Peyer's patch (tissue), 4 donors: ENCODE data around the gene GOLGA2. TPM values are rescaled to one million over a fixed set of nuclear protein-coding genes. Genes with fewer than 3 reads are reported as not detected.

ENCODE experiments used
- DNase-seq, 3 donors: peaks; one replicate each; pipeline ENCODE4 v3.0.0-alpha.2; 2017 to 2019
- H3K27ac ChIP-seq, 4 donors: fragments of 200-600 bp; sonication (generic); one replicate each; pipeline ENCODE4 v1.5.1; 2016 to 2019
- H3K27me3 ChIP-seq, 2 donors: fragments of 200-600 bp; sonication (generic); one replicate each; pipeline ENCODE4 v1.5.1; 2019
- H3K36me3 ChIP-seq, 3 donors: fragments of 200-600 bp; sonication (generic); one replicate each; pipeline ENCODE4 v1.5.1; 2016 to 2019
- H3K4me1 ChIP-seq, 4 donors: fragments of 200-600 bp; sonication (generic); one replicate each; pipeline ENCODE4 v1.5.1; 2016 to 2019
- H3K4me3 ChIP-seq, 4 donors: fragments of 200-600 bp; sonication (generic); 1 replicate in 3 of 4; 2 replicates in 1 of 4; pipeline ENCODE4 v1.5.1; 2016 to 2019; ENCODE audit warnings: mild to moderate bottlenecking in 1 of 4
- H3K9me3 ChIP-seq, 4 donors: fragments of 200-600 bp; sonication (generic); one replicate each; pipeline ENCODE4 v1.5.1; 2016 to 2019; ENCODE audit warnings: mild to moderate bottlenecking in 1 of 4
- CTCF ChIP-seq, 6 experiments: fragments of 450-650 bp in 4 of 6; fragments of 200-600 bp in 2 of 6; sonication (generic) in 1 of 6; IDR thresholded peaks; one replicate each; pipeline ENCODE4 v1.5.1; 2017 to 2019; ENCODE audit warnings: antibody characterized with exemption in 6 of 6, mild to moderate bottlenecking in 3 of 6, moderate library complexity in 1 of 6
- POLR2A ChIP-seq, 2 donors: fragments of 450-650 bp; IDR thresholded peaks; one replicate each; pipeline ENCODE4 v1.5.1; 2017; ENCODE audit warnings: antibody characterized with exemption in 2 of 2, mild to moderate bottlenecking in 2 of 2, moderate library complexity in 2 of 2
- total RNA-seq, 4 donors: library from RNA; depleted of rRNA; stranded (reverse); fragments of >200 nt; gene quantifications; one replicate each; pipeline ENCODE4 v1.1.0, GENCODE V29; 2016

The GOLGA2 gene
- total RNA-seq, 4 donors from 2014 or later: 45.7 to 96.7 (median 92.5) TPM

DNA sequence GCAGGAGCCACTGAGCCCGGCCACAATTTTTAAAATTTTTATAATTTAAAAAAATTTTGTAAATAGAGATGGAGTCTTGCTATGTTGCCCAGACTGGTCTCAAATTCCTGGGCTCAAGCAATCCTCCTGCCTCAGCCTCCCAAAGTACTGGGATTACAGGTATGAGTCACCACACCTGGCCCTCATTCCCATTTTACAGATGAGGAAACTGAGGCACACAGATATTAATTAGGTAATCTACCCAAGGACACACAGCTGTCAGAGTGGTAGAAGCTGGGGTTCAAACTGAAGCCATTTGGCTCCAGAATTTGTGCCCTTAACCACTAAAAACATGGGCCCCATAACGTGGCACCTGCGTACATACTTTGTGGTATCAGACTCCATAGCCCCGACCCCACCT, 38.9 kb upstream of the GOLGA2 start:
- Histone ChIP-seq H3K4me1 (no peaks in the 10 kb centered on the region), H3K27me3 (no peaks in the 10 kb centered on the region), H3K9me3 (no peaks in the 10 kb centered on the region), H3K4me3 (no peak overlapping the region), H3K36me3 (peaks cover 0 to 71% (median 0%) of the 10 kb centered on the region in 3 donors), H3K27ac (no peak overlapping the region)
- no peak for DNase-seq
- TF ChIP-seq CTCF (IDR thresholded peaks at IDR 0.05) (no peak), POLR2A (IDR thresholded peaks at IDR 0.05) (no peak)

DNA sequence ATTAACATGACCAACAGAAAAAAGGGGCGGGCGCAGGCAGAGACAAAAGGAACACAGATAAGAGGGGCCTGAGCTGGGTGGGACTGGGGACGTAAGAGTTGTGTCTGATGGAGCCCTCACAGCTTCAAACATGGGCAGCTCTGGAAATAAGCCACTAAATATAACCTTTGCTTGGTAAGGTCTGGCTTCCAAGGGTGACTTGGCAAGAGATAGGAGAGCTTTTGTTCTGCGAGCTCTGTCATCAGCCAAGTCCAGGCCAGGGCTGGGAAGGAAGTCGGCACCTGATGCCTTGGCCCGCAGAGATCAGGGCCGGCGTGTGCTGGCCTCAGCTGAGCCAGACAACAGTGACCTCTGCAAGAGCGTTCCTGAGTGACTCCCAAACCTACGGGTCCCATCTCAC, 34.7 kb upstream of the GOLGA2 start:
- Histone ChIP-seq H3K27ac (no peak overlapping the region), H3K36me3 (peaks cover 0 to 58% (median 0%) of the 10 kb centered on the region in 3 donors), H3K27me3 (no peaks in the 10 kb centered on the region), H3K9me3 (no peaks in the 10 kb centered on the region), H3K4me3 (no peak overlapping the region), H3K4me1 (no peaks in the 10 kb centered on the region)
- TF ChIP-seq CTCF (IDR thresholded peaks at IDR 0.05): no peak
- TF ChIP-seq POLR2A (IDR thresholded peaks at IDR 0.05): no peak
- DNase-seq: no peak

DNA sequence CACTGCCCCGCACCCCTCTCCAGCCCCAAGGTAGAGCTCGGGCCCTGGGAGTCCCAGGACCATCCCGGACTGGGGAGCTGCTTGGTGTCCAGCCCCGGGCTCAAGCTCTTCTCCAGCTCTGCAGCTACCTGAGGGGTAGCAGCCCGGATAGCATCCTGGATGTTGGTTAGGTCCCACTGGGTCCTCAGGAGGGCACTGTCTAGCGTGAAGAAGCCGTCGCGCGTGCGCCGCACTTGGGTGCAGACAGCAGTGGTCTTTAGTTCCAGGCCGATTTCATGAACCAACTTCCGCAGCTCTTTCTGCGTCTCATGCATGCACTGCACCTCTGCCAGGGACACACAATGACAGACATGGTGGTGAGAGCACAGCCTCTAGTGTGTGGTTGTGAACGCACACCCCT, 33.7 kb upstream of the GOLGA2 start:
- H3K36me3 ChIP-seq: peaks cover 0 to 49% (median 0%) of the 10 kb centered on the region in 3 donors
- no peaks in the 10 kb centered on the region for H3K27me3 ChIP-seq
- TF ChIP-seq POLR2A (IDR thresholded peaks at IDR 0.05) (no peak), CTCF (IDR thresholded peaks at IDR 0.05) (no peak)
- DNase-seq: no peak
- H3K9me3 ChIP-seq: no peaks in the 10 kb centered on the region
- no peak overlapping the region for H3K27ac ChIP-seq
- no peaks in the 10 kb centered on the region for H3K4me1 ChIP-seq
- H3K4me3 ChIP-seq: no peak overlapping the region

DNA sequence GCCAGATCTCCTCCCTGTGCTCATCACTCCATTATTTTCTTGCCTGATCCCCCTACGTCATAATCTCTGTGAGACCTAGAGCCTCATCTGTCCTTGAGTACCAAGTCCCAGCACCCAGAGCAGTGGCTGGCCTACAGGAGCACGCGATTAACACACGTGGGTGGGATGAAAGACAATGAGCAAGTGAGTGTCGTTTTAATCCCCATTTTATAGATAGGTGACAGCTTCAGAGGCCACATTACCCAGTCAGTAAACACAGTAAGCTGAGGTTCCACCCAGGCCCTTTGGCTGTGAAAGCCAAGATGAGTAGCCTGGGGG, 29.1 kb upstream of the GOLGA2 start:
- no peak overlapping the region for H3K27ac ChIP-seq
- no peak for DNase-seq

DNA sequence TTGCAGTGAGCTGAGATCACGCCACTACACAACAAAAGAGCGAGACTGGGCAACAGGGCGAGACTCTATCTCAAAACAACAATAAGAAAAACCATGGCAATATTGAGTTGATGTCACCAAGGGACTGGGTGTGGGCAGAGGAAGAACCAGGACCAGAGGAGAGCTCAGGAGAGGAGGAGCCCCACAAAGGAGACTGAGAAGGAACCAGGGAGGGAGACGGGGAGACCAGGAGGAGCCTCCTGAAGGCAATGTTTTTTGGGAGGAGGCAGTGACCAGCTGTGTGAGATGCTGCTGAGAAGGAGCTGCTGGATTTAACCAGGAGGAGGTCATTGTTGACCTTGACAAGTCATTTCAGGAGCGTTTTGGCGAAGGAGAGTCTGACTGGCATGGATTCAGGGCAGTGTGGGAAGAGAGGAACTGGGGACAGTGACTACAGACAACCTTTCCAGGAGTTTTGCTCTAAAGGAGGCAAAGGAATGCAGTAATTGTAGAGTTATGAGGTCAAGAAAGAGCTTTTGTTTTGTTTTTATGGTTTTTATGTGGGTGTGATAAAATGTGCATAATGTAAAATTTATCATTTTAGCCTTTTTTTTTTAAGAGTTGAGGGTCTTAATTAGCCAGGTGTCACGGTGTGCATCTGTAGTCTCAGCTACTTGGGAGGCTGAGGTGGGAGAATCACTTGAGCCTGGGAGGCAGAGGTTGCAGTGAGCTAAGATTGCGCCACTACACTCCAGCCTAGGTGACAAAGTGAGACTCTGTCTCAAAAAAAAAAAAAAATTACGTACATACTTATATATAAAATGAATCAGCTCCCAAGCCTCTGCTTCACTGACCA, 28.5 kb upstream of the GOLGA2 start:
- DNase-seq: no peak
- no peak overlapping the region for H3K27ac ChIP-seq
- H3K4me3 ChIP-seq: no peak overlapping the region
- TF ChIP-seq POLR2A (IDR thresholded peaks at IDR 0.05): no peak
- TF ChIP-seq CTCF (IDR thresholded peaks at IDR 0.05): no peak
- no peaks in the 10 kb centered on the region for H3K27me3 ChIP-seq
- no peaks in the 10 kb centered on the region for H3K4me1 ChIP-seq
- peaks cover 0 to 8% (median 0%) of the 10 kb centered on the region in 3 donors for H3K36me3 ChIP-seq
- H3K9me3 ChIP-seq: no peaks in the 10 kb centered on the region

More for the DNA sequence above, 29.1 kb upstream of the GOLGA2 start:
- TF ChIP-seq POLR2A (IDR thresholded peaks at IDR 0.05) (no peak), CTCF (IDR thresholded peaks at IDR 0.05) (no peak)
- Histone ChIP-seq H3K9me3 (no peaks in the 10 kb centered on the region), H3K4me3 (no peak overlapping the region), H3K27me3 (no peaks in the 10 kb centered on the region), H3K4me1 (no peaks in the 10 kb centered on the region), H3K36me3 (peaks cover 0 to 14% (median 0%) of the 10 kb centered on the region in 3 donors)
